ENCODE results near the gene SEMA3D.

The SEMA3D gene

GRCh38 chr7:85184599-85185423 lies 2.0 kb downstream of the SEMA3D start:
- FAIRE-seq (peak; percentile 79), DNase-seq (ENCODE audit: low spot score) (peak; percentile 71)

- FAIRE-seq (no peak), DNase-seq (ENCODE audit: low spot score) (no peak)
Measured at GRCh38 chr7:85183296-85183695, 3.6 kb downstream of the SEMA3D start.

- no peak for DNase-seq (ENCODE audit: low spot score)
- FAIRE-seq, result no peak
Measured at GRCh38 chr7:85178531-85179298, 8.1 kb downstream of the SEMA3D start.

DNA sequence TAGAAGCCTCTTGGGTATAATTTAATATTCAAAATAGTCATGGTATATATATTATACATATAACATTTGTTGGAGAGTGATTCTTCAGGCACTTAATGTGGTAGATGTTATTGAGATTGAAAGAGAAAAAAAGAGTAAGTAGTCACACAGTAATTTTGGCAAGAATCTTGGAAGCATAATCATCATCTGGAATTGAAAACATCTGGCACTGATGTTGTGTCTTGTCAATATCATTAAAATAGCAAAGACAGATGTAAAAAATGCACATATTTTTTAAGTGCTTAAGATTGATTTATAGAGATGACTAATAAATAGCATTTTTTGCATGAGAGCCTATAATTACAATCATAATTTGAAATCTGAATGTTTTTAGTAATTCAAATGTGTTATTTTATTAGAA lies 9.5 kb downstream of the SEMA3D start:
- no peak for DNase-seq (ENCODE audit: low spot score)
- no peak for FAIRE-seq

- DNase-seq (ENCODE audit: low spot score) (no peak), FAIRE-seq (no peak)
Measured at GRCh38 chr7:85176197-85176596, 10.7 kb downstream of the SEMA3D start.

DNA sequence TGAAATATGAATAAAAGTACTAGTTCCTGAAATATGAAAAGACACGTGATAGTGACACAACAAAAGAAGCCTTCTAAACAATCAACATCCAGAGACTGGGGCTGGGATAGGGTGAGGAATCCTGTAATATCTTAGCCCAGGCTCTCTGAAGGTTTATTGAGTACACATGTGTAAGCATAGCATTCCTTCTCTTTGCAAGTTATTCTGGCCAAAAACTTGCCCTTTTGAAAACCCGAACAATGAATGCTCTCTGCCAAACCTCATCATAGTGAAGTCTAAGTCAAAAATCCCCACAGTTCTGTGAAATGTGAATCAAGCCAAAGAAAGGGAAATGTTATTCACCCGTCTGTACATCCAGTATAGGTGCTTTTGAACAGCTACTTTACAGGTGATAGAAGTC lies 11.6 kb downstream of the SEMA3D start:
- FAIRE-seq (no peak), DNase-seq (ENCODE audit: low spot score) (no peak)

GRCh38 chr7:85172530-85172941 lies 14.3 kb downstream of the SEMA3D start:
- FAIRE-seq, result no peak

DNA sequence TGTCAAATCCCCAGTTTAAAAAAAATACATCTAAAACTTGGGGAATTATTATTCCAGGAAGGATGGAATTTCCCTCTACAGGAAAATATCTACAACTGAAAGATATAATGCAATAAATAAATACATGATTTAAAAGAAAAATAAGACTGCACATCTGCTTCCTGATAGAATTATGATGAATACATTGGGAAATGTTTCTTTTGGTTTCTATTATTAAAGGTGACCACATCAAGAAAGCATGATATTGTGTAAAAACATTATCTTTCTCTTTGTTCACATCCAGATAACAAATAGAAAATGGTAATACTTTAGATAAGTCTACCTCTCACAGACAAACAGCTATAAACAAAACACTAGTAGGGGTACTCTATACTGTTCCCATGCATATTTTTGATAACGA lies 19.2 kb downstream of the SEMA3D start:
- DNase-seq (ENCODE audit: low spot score) (no peak), FAIRE-seq (no peak)

More at GRCh38 chr7:85172530-85172941, 14.3 kb downstream of the SEMA3D start:
- DNase-seq (ENCODE audit: low spot score), result peak; percentile 53

- DNase-seq (ENCODE audit: low spot score) (no peak), FAIRE-seq (no peak)
Measured at GRCh38 chr7:85165263-85165662, 21.6 kb downstream of the SEMA3D start.

DNA sequence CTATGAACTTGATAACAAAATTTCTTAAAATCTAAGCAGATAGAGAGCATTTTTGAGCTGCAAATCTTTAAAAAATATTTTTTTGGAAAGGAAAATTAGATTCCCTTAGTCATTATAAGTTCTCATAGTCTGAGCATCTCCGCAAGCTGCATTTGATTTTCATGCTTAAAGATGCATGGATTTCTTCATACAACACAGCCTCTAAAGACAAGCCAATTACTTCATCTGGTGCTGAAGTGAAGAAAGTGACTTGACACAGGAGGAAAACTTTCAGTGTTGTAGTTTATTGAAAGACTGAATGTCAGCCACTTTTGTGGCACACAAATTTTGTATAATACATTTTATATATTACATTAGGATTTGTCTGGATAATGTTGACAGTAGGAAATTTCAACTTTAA lies 22.5 kb downstream of the SEMA3D start:
- FAIRE-seq, result no peak
- DNase-seq (ENCODE audit: low spot score), result no peak

DNA sequence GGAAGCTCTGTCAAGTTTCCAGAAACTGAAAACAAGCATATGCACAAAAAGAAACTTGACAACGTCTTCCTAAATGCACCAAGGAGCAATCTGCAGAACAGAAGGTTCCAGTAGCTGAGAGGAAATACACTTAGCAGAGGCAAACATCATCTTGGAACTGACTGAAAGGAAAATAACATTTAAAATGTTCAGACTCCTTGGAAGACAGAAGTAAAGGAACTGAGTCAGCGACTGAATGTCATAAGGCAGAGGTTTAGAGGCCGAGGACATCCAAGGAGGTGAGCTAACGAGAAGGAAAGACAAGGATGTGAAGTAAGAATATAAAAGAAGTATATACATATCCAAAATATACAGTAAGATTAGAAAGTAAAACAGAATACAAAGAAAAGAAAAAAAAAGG lies 24.1 kb downstream of the SEMA3D start:
- no peak for FAIRE-seq
- no peak for DNase-seq (ENCODE audit: low spot score)

DNA sequence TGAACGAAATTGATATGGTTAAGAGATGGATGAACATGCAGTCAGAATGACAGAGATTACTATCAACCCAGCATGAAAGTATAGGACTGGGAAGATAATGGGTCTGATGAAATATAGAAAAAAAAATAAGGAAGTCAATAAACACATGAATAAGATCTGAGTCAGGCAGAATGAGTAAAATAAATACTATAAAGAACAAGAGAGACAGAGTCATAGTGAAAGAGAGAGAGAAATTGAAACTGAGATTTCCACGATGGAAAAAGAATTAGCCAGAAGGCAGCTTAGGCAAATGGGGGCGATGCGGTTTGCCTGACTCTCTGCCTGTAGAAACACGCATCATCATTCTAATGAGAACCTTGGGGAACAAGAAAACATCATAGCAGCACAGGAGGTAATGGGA lies 26.6 kb downstream of the SEMA3D start:
- FAIRE-seq, result no peak
- no peak for DNase-seq (ENCODE audit: low spot score)

- FAIRE-seq (no peak), DNase-seq (ENCODE audit: low spot score) (no peak)
Measured at GRCh38 chr7:85159003-85159402, 27.9 kb downstream of the SEMA3D start.

- FAIRE-seq (no peak), DNase-seq (ENCODE audit: low spot score) (no peak)
Measured at GRCh38 chr7:85156661-85157208, 30.1 kb downstream of the SEMA3D start.

GRCh38 chr7:85154282-85154937 lies 32.4 kb downstream of the SEMA3D start:
- FAIRE-seq, result no peak
- DNase-seq (ENCODE audit: low spot score), result no peak

DNA sequence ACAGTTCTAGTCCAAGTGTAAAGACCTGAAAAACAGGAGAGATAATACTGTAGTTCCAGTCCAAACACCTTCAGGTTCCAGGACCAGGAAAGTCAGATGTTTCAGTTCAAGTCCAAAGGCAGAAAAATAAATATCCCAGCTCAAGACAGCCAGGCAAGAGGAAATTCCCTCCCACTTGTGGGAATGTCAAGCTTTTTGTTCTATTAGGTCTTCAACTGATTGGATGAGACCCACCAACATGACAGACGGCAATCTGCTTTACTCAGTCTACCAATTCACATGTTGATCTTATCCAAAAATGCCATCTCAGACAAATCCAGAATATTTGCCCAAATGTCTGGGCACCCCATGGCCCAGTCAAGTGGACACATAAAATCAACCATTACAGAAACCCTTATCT lies 33.1 kb downstream of the SEMA3D start:
- peak; percentile 17 for FAIRE-seq
- DNase-seq (ENCODE audit: low spot score), result no peak

DNA sequence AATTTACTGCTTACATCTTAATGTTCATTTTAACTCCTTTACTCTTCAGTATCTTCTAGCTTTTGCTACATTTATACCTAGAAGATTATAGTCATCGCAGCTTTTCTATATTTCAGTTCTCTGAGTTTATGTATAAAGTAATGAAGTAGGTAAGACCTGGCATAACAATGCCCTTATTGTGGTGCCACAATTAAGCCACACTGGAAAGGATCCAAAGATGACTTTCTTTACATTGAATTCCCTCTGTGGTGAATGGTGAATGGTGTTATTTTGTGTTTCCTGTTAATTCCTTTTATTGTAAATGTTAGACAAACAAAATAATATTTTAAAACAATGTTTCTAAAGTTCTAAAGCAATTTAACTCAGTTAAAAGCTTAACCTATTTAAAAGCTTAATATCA lies 36.2 kb downstream of the SEMA3D start:
- DNase-seq (ENCODE audit: low spot score), result no peak
- no peak for FAIRE-seq

DNA sequence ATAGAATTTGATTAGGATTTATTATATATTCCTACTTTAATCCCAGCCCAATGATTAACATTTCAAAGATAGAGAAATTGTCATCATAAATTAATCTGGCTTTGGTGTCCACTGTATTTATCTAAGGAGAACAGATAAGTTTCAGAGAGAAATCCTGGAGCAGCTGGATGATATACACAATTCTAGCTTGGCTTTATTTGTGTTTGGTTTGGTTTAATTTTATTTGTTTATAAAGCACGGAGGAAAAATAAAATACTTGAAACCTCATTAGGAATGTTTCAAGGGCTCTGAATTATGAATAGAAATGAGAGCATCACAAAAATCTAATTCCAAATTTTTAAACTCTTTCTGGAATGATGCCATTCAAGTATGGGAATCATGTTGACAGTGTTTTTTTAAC lies 42.1 kb downstream of the SEMA3D start:
- DNase-seq (ENCODE audit: low spot score) (no peak), FAIRE-seq (no peak)

- peak; percentile 62 for DNase-seq (ENCODE audit: low spot score)
- FAIRE-seq, result no peak
Measured at GRCh38 chr7:85135977-85136376, 50.9 kb downstream of the SEMA3D start.

GRCh38 chr7:85133560-85133959 lies 53.3 kb downstream of the SEMA3D start:
- DNase-seq (ENCODE audit: low spot score) (no peak), FAIRE-seq (no peak)

DNA sequence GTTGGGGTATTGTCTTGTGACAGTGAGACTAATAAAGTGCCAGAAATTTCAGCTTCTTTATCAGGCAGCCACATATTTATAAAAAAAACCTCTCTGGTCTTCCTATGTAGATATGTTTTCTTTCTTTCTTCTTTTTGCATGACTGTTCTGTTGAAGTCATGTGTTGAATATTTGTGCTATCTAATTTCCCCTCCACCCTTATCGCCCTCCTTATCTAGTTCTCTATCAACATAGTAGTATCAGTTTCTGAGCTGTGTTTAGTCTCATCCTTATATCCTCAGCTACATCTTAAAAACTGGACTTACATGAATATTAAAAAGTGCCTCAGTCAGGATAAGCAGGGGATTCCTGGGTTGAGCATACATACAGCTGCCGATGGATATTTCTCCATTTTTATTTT lies 53.9 kb downstream of the SEMA3D start:
- DNase-seq (ENCODE audit: low spot score) (no peak), FAIRE-seq (peak; percentile 32)

DNA sequence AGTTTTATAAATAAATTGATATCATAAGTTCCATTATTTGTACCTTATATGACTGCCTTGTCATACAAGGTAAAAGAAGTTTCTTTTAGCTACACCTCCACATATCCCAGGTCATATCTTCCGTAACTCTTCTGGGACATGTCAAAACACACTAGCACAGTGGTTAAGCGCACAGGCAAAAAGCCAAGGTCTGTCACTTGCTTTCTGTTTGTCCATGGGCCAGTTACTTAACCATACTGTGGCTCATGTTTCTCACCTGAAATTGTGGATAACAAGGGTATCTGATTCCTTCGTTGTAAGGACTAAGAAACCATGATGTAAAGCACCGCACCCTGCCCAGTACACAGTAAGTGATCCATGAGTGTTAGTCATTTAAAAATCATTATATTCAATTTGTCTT lies 56.2 kb downstream of the SEMA3D start:
- DNase-seq (ENCODE audit: low spot score) (no peak), FAIRE-seq (no peak)
